BLaER1 treated with 17β-estradiol and CSF1 and Interleukin-3, amounts not matched to agents 10 nM and 100 nM (cell line): ENCODE results near the gene ATN1.

Experiments used
- H3K27ac ChIP-seq, 11 experiments: shearing (Covaris generic); formaldehyde crosslinking; 2 replicates each; pipeline ENCODE4 v1.8.1; 2022
- H3K27me3 ChIP-seq, 11 experiments: shearing (Covaris generic); formaldehyde crosslinking; 2 replicates each; pipeline ENCODE4 v1.8.1; 2022
- H3K36me3 ChIP-seq, 11 experiments: shearing (Covaris generic); formaldehyde crosslinking; 2 replicates each; pipeline ENCODE4 v1.8.1; 2022
- H3K4me1 ChIP-seq, 10 experiments: shearing (Covaris generic); formaldehyde crosslinking; 2 replicates each; pipeline ENCODE4 v1.8.1; 2022
- H3K4me2 ChIP-seq, 11 experiments: shearing (Covaris generic); formaldehyde crosslinking; 2 replicates each; pipeline ENCODE4 v1.8.1; 2022
- H3K4me3 ChIP-seq, 10 experiments: shearing (Covaris generic); formaldehyde crosslinking; 2 replicates each; pipeline ENCODE4 v1.8.1; 2022
- H3K9ac ChIP-seq, 11 experiments: shearing (Covaris generic); formaldehyde crosslinking; 2 replicates each; pipeline ENCODE4 v1.8.1; 2022
- H3K9me3 ChIP-seq, 11 experiments: shearing (Covaris generic); formaldehyde crosslinking; replicated peaks in 1 of 11; 2 replicates each; pipeline ENCODE4 v1.8.1; 2022
- H4K20me1 ChIP-seq, 11 experiments: shearing (Covaris generic); formaldehyde crosslinking; 2 replicates each; pipeline ENCODE4 v1.8.1; 2022
- Cebpa-rat ChIP-seq, 11 experiments: shearing (Covaris generic); IDR thresholded peaks; 2 replicates each; pipeline ENCODE4 v1.8.1; 2022

The ATN1 gene

GRCh38 chr12:6970096-6970527 is 42.4 kb downstream of the ATN1 start:
- Histone ChIP-seq H4K20me1 (peaks cover 0 to 29% (median 19%) of the 10 kb centered on the region in 11 experiments; a peak in 10 of 22 replicates), H3K27ac (peak overlapping the region; percentile 72 to 99 (median 94)), H3K9ac (peak overlapping the region; percentile 90 to 99 (median 93)), H3K27me3 (no peaks in the 10 kb centered on the region), H3K4me3 (peak overlapping the region; percentile 70 to 93 (median 84)), H3K4me1 (peaks cover 42 to 60% (median 53%) of the 10 kb centered on the region in 10 experiments), H3K4me2 (peak overlapping the region; percentile 87 to 100 (median 96)), H3K9me3 (no peaks in the 10 kb centered on the region), H3K36me3 (peaks cover 53 to 76% (median 68%) of the 10 kb centered on the region in 11 experiments)
- TF ChIP-seq Cebpa-rat (IDR thresholded peaks at IDR 0.05): no peak

- no peak for TF ChIP-seq Cebpa-rat (IDR thresholded peaks at IDR 0.05)
- no peak overlapping the region for H3K4me3 ChIP-seq
- no peaks in the 10 kb centered on the region for H3K27me3 ChIP-seq
- peak overlapping the region in 4 of 11 experiments; percentile 6 to 34 (median 24); a peak in 4 of 22 replicates for H3K9ac ChIP-seq
- no peaks in the 10 kb centered on the region for H3K9me3 ChIP-seq
- H3K36me3 ChIP-seq: peaks cover 54 to 76% (median 68%) of the 10 kb centered on the region in 11 experiments
- peaks cover 21 to 32% (median 24%) of the 10 kb centered on the region in 10 experiments for H3K4me1 ChIP-seq
- H3K27ac ChIP-seq: no peak overlapping the region
- H3K4me2 ChIP-seq: no peak overlapping the region; a peak in 1 of 22 replicates
- peaks cover 0 to 32% (median 4%) of the 10 kb centered on the region in 11 experiments; a peak in 11 of 22 replicates for H4K20me1 ChIP-seq
These were observed 46.4 kb downstream of the ATN1 start for GRCh38 chr12:6974180-6974579.

- H3K4me2 ChIP-seq: no peak overlapping the region
- no peak for TF ChIP-seq Cebpa-rat (IDR thresholded peaks at IDR 0.05)
- peaks cover 0 to 33% (median 9%) of the 10 kb centered on the region in 11 experiments; a peak in 9 of 22 replicates for H4K20me1 ChIP-seq
- H3K27ac ChIP-seq: no peak overlapping the region
- H3K9ac ChIP-seq: peak overlapping the region in 2 of 11 experiments; percentile 3 to 30; a peak in 3 of 22 replicates
- H3K4me1 ChIP-seq: peaks cover 17 to 27% (median 21%) of the 10 kb centered on the region in 10 experiments; a peak in 19 of 20 replicates
- no peaks in the 10 kb centered on the region for H3K27me3 ChIP-seq
- H3K9me3 ChIP-seq: no peaks in the 10 kb centered on the region
- peaks cover 67 to 84% (median 78%) of the 10 kb centered on the region in 11 experiments for H3K36me3 ChIP-seq
- no peak overlapping the region for H3K4me3 ChIP-seq
These were observed 47.7 kb downstream of the ATN1 start for GRCh38 chr12:6975297-6976032.

- peaks cover 88 to 100% (median 98%) of the 10 kb centered on the region in 11 experiments for H3K36me3 ChIP-seq
- no peak for TF ChIP-seq Cebpa-rat (IDR thresholded peaks at IDR 0.05)
- no peak overlapping the region for H3K27ac ChIP-seq
- peaks cover 0 to 33% (median 10%) of the 10 kb centered on the region in 11 experiments; a peak in 9 of 22 replicates for H4K20me1 ChIP-seq
- H3K4me3 ChIP-seq: no peak overlapping the region
- H3K9me3 ChIP-seq: no peaks in the 10 kb centered on the region
- H3K9ac ChIP-seq: no peak overlapping the region
- H3K4me1 ChIP-seq: peaks cover 3 to 16% (median 8%) of the 10 kb centered on the region in 10 experiments; a peak in 19 of 20 replicates
- H3K27me3 ChIP-seq: no peaks in the 10 kb centered on the region
- H3K4me2 ChIP-seq: no peak overlapping the region
These were observed 49.9 kb downstream of the ATN1 start for GRCh38 chr12:6977653-6978052.

GRCh38 chr12:6978188-6978587 is 50.4 kb downstream of the ATN1 start:
- 0 out of 22 replicates have a peak overlapping the region, but pooled peaks of 2 of the 11 experiments have one; percentile 8 to 9 for H3K27ac ChIP-seq
- H3K4me3 ChIP-seq: no peak overlapping the region
- no peaks in the 10 kb centered on the region for H3K9me3 ChIP-seq
- H3K4me2 ChIP-seq: no peak overlapping the region
- H3K4me1 ChIP-seq: peaks cover 0 to 10% (median 3%) of the 10 kb centered on the region in 10 experiments; a peak in 12 of 20 replicates
- H4K20me1 ChIP-seq: peaks cover 0 to 33% (median 10%) of the 10 kb centered on the region in 11 experiments; a peak in 9 of 22 replicates
- no peak for TF ChIP-seq Cebpa-rat (IDR thresholded peaks at IDR 0.05)
- no peaks in the 10 kb centered on the region for H3K27me3 ChIP-seq
- H3K36me3 ChIP-seq: peaks cover 94 to 100% (median 99%) of the 10 kb centered on the region in 11 experiments
- H3K9ac ChIP-seq: no peak overlapping the region

- peaks cover 0 to 6% (median 0%) of the 10 kb centered on the region in 10 experiments; a peak in 4 of 20 replicates for H3K4me1 ChIP-seq
- H3K36me3 ChIP-seq: peaks cover 98 to 100% (median 100%) of the 10 kb centered on the region in 11 experiments
- H3K4me2 ChIP-seq: no peak overlapping the region
- peaks cover 0 to 33% (median 10%) of the 10 kb centered on the region in 11 experiments; a peak in 10 of 22 replicates for H4K20me1 ChIP-seq
- H3K27me3 ChIP-seq: no peaks in the 10 kb centered on the region
- no peaks in the 10 kb centered on the region for H3K9me3 ChIP-seq
- H3K27ac ChIP-seq: peak overlapping the region in 3 of 11 experiments; percentile 8 to 24 (median 9); a peak in 1 of 22 replicates
- no peak for TF ChIP-seq Cebpa-rat (IDR thresholded peaks at IDR 0.05)
- no peak overlapping the region for H3K4me3 ChIP-seq
- H3K9ac ChIP-seq: no peak overlapping the region
These were observed 50.9 kb downstream of the ATN1 start for GRCh38 chr12:6978611-6979011.

GRCh38 chr12:6979021-6979420 is 51.3 kb downstream of the ATN1 start:
- no peaks in the 10 kb centered on the region for H3K27me3 ChIP-seq
- peaks cover 0 to 36% (median 10%) of the 10 kb centered on the region in 11 experiments; a peak in 10 of 22 replicates for H4K20me1 ChIP-seq
- H3K9me3 ChIP-seq: no peaks in the 10 kb centered on the region
- peaks cover 99 to 100% (median 100%) of the 10 kb centered on the region in 11 experiments for H3K36me3 ChIP-seq
- peak overlapping the region in 1 of 11 experiments; percentile 24; a peak in 1 of 22 replicates for H3K27ac ChIP-seq
- no peak overlapping the region for H3K9ac ChIP-seq
- H3K4me1 ChIP-seq: peaks cover 0 to 2% (median 0%) of the 10 kb centered on the region in 10 experiments; a peak in 3 of 20 replicates
- no peak for TF ChIP-seq Cebpa-rat (IDR thresholded peaks at IDR 0.05)
- no peak overlapping the region for H3K4me3 ChIP-seq
- no peak overlapping the region for H3K4me2 ChIP-seq

GRCh38 chr12:6979453-6979852 is 51.7 kb downstream of the ATN1 start:
- H4K20me1 ChIP-seq: peaks cover 0 to 41% (median 10%) of the 10 kb centered on the region in 11 experiments; a peak in 11 of 22 replicates
- no peak overlapping the region for H3K4me2 ChIP-seq
- H3K9ac ChIP-seq: no peak overlapping the region
- H3K27me3 ChIP-seq: no peaks in the 10 kb centered on the region
- H3K27ac ChIP-seq: no peak overlapping the region
- H3K4me1 ChIP-seq: no peaks in the 10 kb centered on the region
- no peaks in the 10 kb centered on the region for H3K9me3 ChIP-seq
- TF ChIP-seq Cebpa-rat (IDR thresholded peaks at IDR 0.05): no peak
- peaks cover 98 to 100% (median 100%) of the 10 kb centered on the region in 11 experiments for H3K36me3 ChIP-seq
- H3K4me3 ChIP-seq: no peak overlapping the region

GRCh38 chr12:6980075-6980474 is 52.3 kb downstream of the ATN1 start:
- Histone ChIP-seq H3K27ac (no peak overlapping the region), H3K9ac (no peak overlapping the region), H4K20me1 (peaks cover 0 to 43% (median 10%) of the 10 kb centered on the region in 11 experiments; a peak in 10 of 22 replicates), H3K4me2 (no peak overlapping the region), H3K27me3 (no peaks in the 10 kb centered on the region), H3K9me3 (no peaks in the 10 kb centered on the region), H3K4me3 (no peak overlapping the region), H3K36me3 (peaks cover 96 to 100% (median 100%) of the 10 kb centered on the region in 11 experiments), H3K4me1 (no peaks in the 10 kb centered on the region)
- no peak for TF ChIP-seq Cebpa-rat (IDR thresholded peaks at IDR 0.05)
